Panc1 (cell line): ENCODE data around the gene OSGIN1. TPM values are rescaled to one million over a fixed set of nuclear protein-coding genes. Genes with fewer than 3 reads are reported as not detected.

Experiments used
- ATAC-seq: fragments of 200-7000 bp; cut with Tn5 transposase; 2 replicates; pipeline ENCODE4 v1.9.1; 2020; ENCODE audit warnings: mild to moderate bottlenecking, moderate library complexity
- BruUV-seq: library from RNA; stranded (reverse); fragments of 400-500 nt; replicated peaks from 2 replicates; lab custom pipeline; 2021; lab: Mats Ljungman, UMichigan
- CTCF ChIA-PET: fragments of 300-600 bp; sonication (Branson Sonifier 250); formaldehyde crosslinking; loops from one replicate; lab custom pipeline; 2022; ENCODE audit warnings: antibody characterized with exemption; lab: Charles Lee
- POLR2A ChIA-PET: fragments of 300-600 bp; sonication (Branson Sonifier 250); formaldehyde crosslinking; loops from one replicate; lab custom pipeline; 2022; ENCODE audit warnings: antibody characterized with exemption; lab: Charles Lee
- DNase-seq: peaks from one replicate; pipeline ENCODE4 v3.0.0-alpha.2; 2010; ENCODE audit warnings: low read depth, low spot score
- H3K27ac ChIP-seq: 2 replicates; pipeline ENCODE4 v1.5.1; 2011; ENCODE audit warnings: mild to moderate bottlenecking, low read length, inconsistent platforms
- H3K27me3 ChIP-seq: fragments of 200-500 bp; sonication (Bioruptor generic); 2 replicates; pipeline ENCODE4 v1.6.0; 2014; ENCODE audit warnings: low read length, inconsistent platforms; ENCODE audit not compliant: control insufficient read depth, insufficient read depth
- H3K36me3 ChIP-seq: fragments of 200-500 bp; sonication (Bioruptor generic); 2 replicates; pipeline ENCODE4 v1.5.1; 2014; ENCODE audit warnings: inconsistent platforms, mild to moderate bottlenecking, low read length, moderate library complexity; ENCODE audit not compliant: control insufficient read depth, insufficient read depth
- H3K4me1 ChIP-seq: 2 replicates; pipeline ENCODE4 v1.5.1; 2011; ENCODE audit warnings: inconsistent platforms, mild to moderate bottlenecking, low read length, moderate library complexity; ENCODE audit not compliant: control insufficient read depth, insufficient read depth
- H3K4me3 ChIP-seq, 2 experiments: 2 replicates each; pipeline ENCODE4 v1.5.1; 2011 to 2012; ENCODE audit warnings: low read depth in 2 of 2, low read length in 2 of 2, mild to moderate bottlenecking in 2 of 2, inconsistent platforms in 1 of 2, moderate library complexity in 1 of 2
- H3K9me3 ChIP-seq: fragments of 200-500 bp; sonication (Bioruptor generic); 2 replicates; pipeline ENCODE4 v1.5.1; 2014; ENCODE audit warnings: low read depth, mild to moderate bottlenecking, inconsistent platforms, low read length, moderate library complexity; ENCODE audit not compliant: control insufficient read depth, insufficient read depth
- CTCF ChIP-seq: fragments of 450-650 bp; IDR thresholded peaks from 2 replicates; pipeline ENCODE4 v1.5.1; 2017; ENCODE audit warnings: mild to moderate bottlenecking
- POLR2AphosphoS5 ChIP-seq: IDR thresholded peaks from 2 replicates; pipeline ENCODE4 v1.6.1; 2012; ENCODE audit warnings: mild to moderate bottlenecking, low read depth, low read length, moderate library complexity
- REST ChIP-seq, 2 experiments: IDR thresholded peaks; 2 replicates each; pipeline ENCODE4 v1.6.1; 2011 to 2012; ENCODE audit warnings: low read depth in 2 of 2, control low read depth in 1 of 2, low read length in 1 of 2, mild to moderate bottlenecking in 1 of 2, moderate library complexity in 1 of 2; ENCODE audit not compliant: insufficient read depth in 1 of 2
- SIN3A ChIP-seq: IDR thresholded peaks from 2 replicates; pipeline ENCODE4 v1.6.1; 2012; ENCODE audit warnings: low read depth, mild to moderate bottlenecking, low read length, moderate library complexity, borderline replicate concordance; ENCODE audit not compliant: insufficient read depth
- TCF7L2 ChIP-seq: IDR thresholded peaks from 2 replicates; pipeline ENCODE4 v1.6.1; 2011; ENCODE audit warnings: mild to moderate bottlenecking, low read depth, low read length, inconsistent platforms
- in situ Hi-C: cut with HindIII; loops from 2 replicates; pipeline ENCODE4 v1.10.0; 2016; ENCODE audit warnings: low sequenced_read_pairs, low pct_unique_long_range_greater_than_20kb
- intact Hi-C: fragments of 100-400 bp; cut with micrococcal nuclease; formaldehyde crosslinking; loops from one replicate; pipeline ENCODE4 v1.10.0; 2022; ENCODE audit not compliant: unreplicated experiment
- total RNA-seq: library from RNA; stranded (reverse); gene quantifications from one replicate; pipeline ENCODE4 v1.2.1, GENCODE V29; 2021; ENCODE audit not compliant: unreplicated experiment

Gene OSGIN1
- total RNA-seq, 1 experiment from 2014 or later: 4.9 TPM

GRCh38 chr16:83929811-83930555 lies 23.1 kb upstream of the OSGIN1 start:
- ATAC-seq (no peak), DNase-seq (no peak)
- ChIA-PET POLR2A (interaction anchor here (0.7 kb wide), 1 partner anchor 1725 kb away, joined by 3 read pairs; no protein-coding TSS in a partner anchor), CTCF (interaction anchor here (1.0 kb wide), 1 partner anchor 8 kb away, joined by 3 read pairs; no protein-coding TSS in a partner anchor)
- Histone ChIP-seq H3K4me1 (peaks cover 6% of the 10 kb centered on the region), H3K4me3 (no peak overlapping the region), H3K36me3 (no peaks in the 10 kb centered on the region), H3K27me3 (no peaks in the 10 kb centered on the region), H3K9me3 (no peaks in the 10 kb centered on the region), H3K27ac (no peak overlapping the region)
- TF ChIP-seq CTCF (no peak), SIN3A (no peak)
- intact Hi-C loops (no loop called here), in situ Hi-C loops (no loop called here)
- no TSS peak for BruUV-seq

GRCh38 chr16:83930730-83931500 lies 22.1 kb upstream of the OSGIN1 start:
- ChIA-PET CTCF (no interaction called here), POLR2A (no interaction called here)
- in situ Hi-C loops: no loop called here
- no peak overlapping the region for H3K4me3 ChIP-seq
- H3K36me3 ChIP-seq: no peaks in the 10 kb centered on the region
- no peak for TF ChIP-seq REST (IDR thresholded peaks at IDR 0.05; ENCODE audit: insufficient read depth in 1 of 2, low read depth in 2 of 2, low read length in 1 of 2)
- no peak for TF ChIP-seq CTCF
- TF ChIP-seq TCF7L2: no peak
- no peak for TF ChIP-seq SIN3A
- no peak for TF ChIP-seq POLR2AphosphoS5
- H3K9me3 ChIP-seq: no peaks in the 10 kb centered on the region
- no peak overlapping the region for H3K27ac ChIP-seq
- peaks cover 6% of the 10 kb centered on the region for H3K4me1 ChIP-seq
- no TSS peak for BruUV-seq
- ATAC-seq (no peak), DNase-seq (no peak)
- no peaks in the 10 kb centered on the region for H3K27me3 ChIP-seq
- intact Hi-C loops: no loop called here
